Measurements from ENCODE around the gene ECD. TPM values are rescaled to one million over a fixed set of nuclear protein-coding genes. Genes with fewer than 3 reads are reported as not detected.

Gene ECD
- polyA plus RNA-seq, 1 of the 3 experiments (the other 2 are of a cell fraction) = 21.4 TPM

DNA sequence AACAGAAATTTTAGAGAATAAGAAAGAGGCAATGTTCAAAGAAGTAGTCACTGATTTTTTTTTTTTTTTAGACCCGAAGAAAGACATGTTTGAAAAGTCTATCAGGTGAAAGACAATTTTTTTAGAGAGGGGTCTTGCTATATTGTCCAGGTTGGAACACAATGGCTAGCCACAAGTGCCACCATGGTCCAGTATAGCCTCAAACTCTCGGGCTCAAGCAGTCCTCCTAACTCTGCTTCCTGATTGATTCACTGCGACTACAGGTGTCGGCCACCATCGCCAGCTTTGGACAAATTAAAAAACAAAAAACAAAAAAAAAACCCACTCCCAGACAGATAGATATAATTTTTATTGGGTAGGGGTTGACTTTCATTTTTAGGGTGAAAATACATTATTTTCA is 22.4 kb upstream of the ECD start:
- Histone ChIP-seq H3K9me2 (no peaks in the 10 kb centered on the region), H3K27me3 (ENCODE audit: insufficient read depth) (no peaks in the 10 kb centered on the region), H4K20me1 (ENCODE audit: insufficient read depth) (no peaks in the 10 kb centered on the region), H2AFZ (ENCODE audit: low read depth) (no peak overlapping the region), H3K4me3 (ENCODE audit: low read depth in 2 of 2, low read length in 1 of 2) (no peak overlapping the region), H3K4me2 (no peak overlapping the region), H3F3A (replicated peaks; ENCODE audit: insufficient read depth) (no peaks in the 10 kb centered on the region), H3K27ac (ENCODE audit: low read depth in 2 of 2, low read length in 1 of 2) (no peak overlapping the region), H3K9me3 (no peaks in the 10 kb centered on the region), H3K9ac (no peak overlapping the region), H3K4me1 (ENCODE audit: control insufficient read depth in 1 of 2, insufficient read depth in 2 of 2, low read depth in 1 of 2, low read length in 1 of 2) (no peaks in the 10 kb centered on the region), H3K79me2 (ENCODE audit: insufficient read depth) (no peaks in the 10 kb centered on the region), H3K36me3 (replicated peaks in 1 of 2; ENCODE audit: control insufficient read depth in 1 of 2, insufficient read depth in 2 of 2, low read length in 1 of 2) (peaks cover 21 to 29% of the 10 kb centered on the region in 2 experiments)
- CTCF ChIA-PET = no interaction called here
- TF ChIP-seq SMC3 (IDR thresholded peaks at IDR 0.05; ENCODE audit: low read depth, low read length) (no peak), CHD2 (IDR thresholded peaks at IDR 0.05; ENCODE audit: low read length, partially characterized antibody) (no peak)
- POLR2A ChIA-PET = no interaction called here
- no peak for DNase-seq
- WGBS (ENCODE audit: low lambda C conversion rate) = 93% methylated on average over 5 of the region's 5 CpGs

GRCh38 chr10:73186266-73186665 is 18.5 kb upstream of the ECD start:
- Histone ChIP-seq H3K4me1 (ENCODE audit: control insufficient read depth in 1 of 2, insufficient read depth in 2 of 2, low read depth in 1 of 2, low read length in 1 of 2) (no peaks in the 10 kb centered on the region), H3K27me3 (ENCODE audit: insufficient read depth) (no peaks in the 10 kb centered on the region), H3K9me2 (no peaks in the 10 kb centered on the region), H3K9ac (no peak overlapping the region), H3K27ac (ENCODE audit: low read depth in 2 of 2, low read length in 1 of 2) (no peak overlapping the region), H3K4me3 (ENCODE audit: low read depth in 2 of 2, low read length in 1 of 2) (no peak overlapping the region), H3K36me3 (replicated peaks in 1 of 2; ENCODE audit: control insufficient read depth in 1 of 2, insufficient read depth in 2 of 2, low read length in 1 of 2) (peaks cover 18 to 35% of the 10 kb centered on the region in 2 experiments), H3K9me3 (no peaks in the 10 kb centered on the region), H3F3A (replicated peaks; ENCODE audit: insufficient read depth) (no peaks in the 10 kb centered on the region), H3K79me2 (ENCODE audit: insufficient read depth) (no peaks in the 10 kb centered on the region), H4K20me1 (ENCODE audit: insufficient read depth) (no peaks in the 10 kb centered on the region), H2AFZ (ENCODE audit: low read depth) (no peak overlapping the region), H3K4me2 (no peak overlapping the region)
- ChIA-PET POLR2A (no interaction called here), CTCF (no interaction called here)
- no peak for DNase-seq
- TF ChIP-seq, protein P1, sequence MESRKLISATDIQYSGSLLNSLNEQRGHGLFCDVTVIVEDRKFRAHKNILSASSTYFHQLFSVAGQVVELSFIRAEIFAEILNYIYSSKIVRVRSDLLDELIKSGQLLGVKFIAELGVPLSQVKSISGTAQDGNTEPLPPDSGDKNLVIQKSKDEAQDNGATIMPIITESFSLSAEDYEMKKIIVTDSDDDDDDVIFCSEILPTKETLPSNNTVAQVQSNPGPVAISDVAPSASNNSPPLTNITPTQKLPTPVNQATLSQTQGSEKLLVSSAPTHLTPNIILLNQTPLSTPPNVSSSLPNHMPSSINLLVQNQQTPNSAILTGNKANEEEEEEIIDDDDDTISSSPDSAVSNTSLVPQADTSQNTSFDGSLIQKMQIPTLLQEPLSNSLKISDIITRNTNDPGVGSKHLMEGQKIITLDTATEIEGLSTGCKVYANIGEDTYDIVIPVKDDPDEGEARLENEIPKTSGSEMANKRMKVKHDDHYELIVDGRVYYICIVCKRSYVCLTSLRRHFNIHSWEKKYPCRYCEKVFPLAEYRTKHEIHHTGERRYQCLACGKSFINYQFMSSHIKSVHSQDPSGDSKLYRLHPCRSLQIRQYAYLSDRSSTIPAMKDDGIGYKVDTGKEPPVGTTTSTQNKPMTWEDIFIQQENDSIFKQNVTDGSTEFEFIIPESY (IDR thresholded peaks at IDR 0.05; ENCODE audit: borderline replicate concordance, low read depth) = no peak
- TF ChIP-seq GABPA (IDR thresholded peaks at IDR 0.05; ENCODE audit: low read depth) = no peak
- no peak for TF ChIP-seq TCF12 (IDR thresholded peaks at IDR 0.05)
- TF ChIP-seq FOSL2 (IDR thresholded peaks at IDR 0.05; ENCODE audit: borderline replicate concordance, low read depth) = no peak
- TF ChIP-seq YY1 (IDR thresholded peaks at IDR 0.05; ENCODE audit: low read depth) = no peak
- TF ChIP-seq USF2 (IDR thresholded peaks at IDR 0.05; ENCODE audit: borderline replicate concordance, low read depth, low read length) = no peak
- TF ChIP-seq, protein P2, sequence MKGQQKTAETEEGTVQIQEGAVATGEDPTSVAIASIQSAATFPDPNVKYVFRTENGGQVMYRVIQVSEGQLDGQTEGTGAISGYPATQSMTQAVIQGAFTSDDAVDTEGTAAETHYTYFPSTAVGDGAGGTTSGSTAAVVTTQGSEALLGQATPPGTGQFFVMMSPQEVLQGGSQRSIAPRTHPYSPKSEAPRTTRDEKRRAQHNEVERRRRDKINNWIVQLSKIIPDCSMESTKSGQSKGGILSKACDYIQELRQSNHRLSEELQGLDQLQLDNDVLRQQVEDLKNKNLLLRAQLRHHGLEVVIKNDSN (IDR thresholded peaks at IDR 0.05; ENCODE audit: borderline replicate concordance, low read depth) = no peak
- no peak for TF ChIP-seq RFX5 (IDR thresholded peaks at IDR 0.05; ENCODE audit: low read length)
- TF ChIP-seq RXRA (IDR thresholded peaks at IDR 0.05; ENCODE audit: borderline replicate concordance, low read depth) = no peak
- no peak for TF ChIP-seq FOXM1 (IDR thresholded peaks at IDR 0.05; ENCODE audit: low read depth)
- 97% methylated on average over 1 of the region's 1 CpG for WGBS (ENCODE audit: low lambda C conversion rate)
